ENCODE results near the gene ZBTB47.

Gene ZBTB47

DNA sequence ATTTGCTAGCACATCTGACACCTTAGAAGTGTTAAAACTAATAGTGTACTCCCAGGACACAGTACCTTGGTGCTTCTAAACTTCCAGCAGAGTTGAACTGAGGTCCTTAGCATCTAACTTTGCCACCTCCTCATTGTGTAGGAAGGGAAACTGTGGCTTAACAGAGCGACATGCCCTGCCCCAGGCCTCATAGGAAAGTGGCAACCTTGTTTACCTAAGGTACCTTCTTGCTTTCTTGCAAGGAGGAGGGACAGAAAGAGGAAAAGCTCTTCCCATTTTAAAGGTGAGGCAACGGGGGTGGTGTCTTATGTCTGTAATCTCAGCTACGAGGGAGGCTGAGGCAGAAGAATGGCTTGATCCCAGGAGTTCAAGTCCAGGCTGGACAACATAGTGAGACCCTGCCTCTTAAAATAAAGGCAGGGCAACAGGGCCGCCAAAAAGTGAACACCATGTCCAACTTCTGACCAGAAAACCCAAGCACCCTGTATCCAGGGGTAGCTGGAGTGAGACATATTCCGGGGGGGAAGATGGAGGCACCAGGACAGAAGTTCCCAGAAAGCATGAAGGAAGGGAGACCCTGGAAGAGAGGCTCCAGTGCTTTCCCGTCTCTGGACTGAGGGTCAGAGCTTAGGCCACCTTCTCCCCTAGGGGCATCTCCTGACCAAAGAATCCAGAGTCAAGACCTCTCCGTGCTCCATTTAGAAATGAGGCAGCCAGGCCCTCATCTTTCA lies 31.3 kb downstream of the ZBTB47 start:
- DNase-seq (ENCODE audit: extremely low read depth in 1 of 2, low read depth in 1 of 2) = no peak

- no peak for DNase-seq (ENCODE audit: extremely low read depth in 1 of 2, low read depth in 1 of 2)
Observed at GRCh38 chr3:42685363-42685881, 31.9 kb downstream of the ZBTB47 start, which contains the start of gene KLHL40. Gene KLHL40, plus strand, starts transcription at chr3:42685537. Its CDS starts 82 bp downstream, at chr3:42685619.

DNA sequence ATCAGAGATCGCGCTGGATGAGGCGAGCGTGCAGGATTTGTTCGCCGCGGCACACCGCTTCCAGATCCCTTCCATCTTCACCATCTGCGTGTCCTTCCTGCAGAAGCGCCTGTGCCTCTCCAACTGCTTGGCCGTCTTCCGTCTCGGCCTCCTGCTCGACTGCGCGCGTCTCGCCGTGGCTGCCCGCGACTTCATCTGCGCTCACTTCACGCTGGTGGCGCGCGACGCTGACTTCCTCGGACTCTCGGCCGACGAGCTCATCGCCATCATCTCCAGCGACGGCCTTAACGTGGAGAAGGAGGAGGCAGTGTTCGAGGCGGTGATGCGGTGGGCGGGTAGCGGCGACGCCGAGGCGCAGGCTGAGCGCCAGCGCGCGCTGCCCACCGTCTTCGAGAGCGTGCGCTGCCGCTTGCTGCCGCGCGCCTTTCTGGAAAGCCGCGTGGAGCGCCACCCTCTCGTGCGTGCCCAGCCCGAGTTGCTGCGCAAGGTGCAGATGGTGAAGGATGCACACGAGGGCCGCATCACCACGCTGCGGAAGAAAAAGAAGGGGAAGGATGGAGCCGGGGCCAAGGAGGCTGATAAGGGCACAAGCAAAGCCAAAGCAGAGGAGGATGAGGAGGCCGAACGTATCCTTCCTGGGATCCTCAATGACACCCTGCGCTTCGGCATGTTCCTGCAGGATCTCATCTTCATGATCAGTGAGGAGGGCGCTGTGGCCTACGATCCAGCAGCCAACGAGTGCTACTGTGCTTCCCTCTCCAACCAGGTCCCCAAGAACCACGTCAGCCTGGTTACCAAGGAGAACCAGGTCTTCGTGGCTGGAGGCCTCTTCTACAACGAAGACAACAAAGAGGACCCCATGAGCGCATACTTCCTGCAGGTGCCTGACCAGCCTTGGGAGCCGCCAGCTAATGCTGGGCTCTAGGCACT lies 32.7 kb downstream of the ZBTB47 start:
- DNase-seq (ENCODE audit: extremely low read depth in 1 of 2, low read depth in 1 of 2) = no peak

DNA sequence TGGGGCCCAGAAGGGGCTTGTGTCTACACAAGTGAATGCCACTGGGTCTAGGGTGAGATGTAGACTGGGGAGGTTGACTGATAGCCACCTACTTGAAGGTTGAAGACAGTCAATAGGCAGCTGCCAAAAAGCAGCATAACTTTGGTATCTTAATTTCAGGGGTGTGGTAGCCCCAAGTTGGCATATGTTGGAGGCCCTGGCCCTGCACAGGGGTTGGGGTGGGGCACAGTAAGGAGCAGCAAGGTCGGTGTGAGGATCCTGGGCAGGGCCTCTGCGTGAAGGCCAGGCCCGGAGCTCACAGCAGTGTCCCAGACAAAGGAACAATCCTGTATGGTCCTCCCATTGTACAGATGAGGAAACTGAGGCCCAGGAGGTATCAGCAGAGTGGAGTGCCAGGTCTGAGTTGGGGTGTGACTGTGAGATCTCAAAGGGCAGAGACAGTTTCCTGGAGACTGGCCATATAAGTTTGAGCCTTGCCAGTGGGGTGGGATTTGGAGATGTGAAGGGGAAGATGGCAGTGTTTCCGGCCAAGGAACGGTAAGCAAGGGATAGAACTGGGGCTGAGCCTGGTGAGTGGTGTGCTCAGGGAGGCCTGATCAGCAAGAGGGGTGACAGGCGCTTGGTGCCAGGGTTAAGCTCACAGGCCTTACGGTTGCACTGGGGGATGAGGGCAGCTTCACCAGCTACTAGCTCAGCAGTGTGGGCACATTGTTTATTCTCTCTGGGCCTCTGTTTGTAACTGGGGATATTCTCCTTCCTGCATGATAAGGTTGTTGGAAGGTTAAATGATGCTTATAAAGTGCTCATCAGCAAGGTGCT lies 33.5 kb downstream of the ZBTB47 start:
- DNase-seq (ENCODE audit: extremely low read depth in 1 of 2, low read depth in 1 of 2) = no peak

GRCh38 chr3:42688016-42688415 lies 34.5 kb downstream of the ZBTB47 start:
- no peak for DNase-seq (ENCODE audit: extremely low read depth in 1 of 2, low read depth in 1 of 2)

GRCh38 chr3:42688487-42689420 lies 35.3 kb downstream of the ZBTB47 start:
- no peak for DNase-seq (ENCODE audit: extremely low read depth in 1 of 2, low read depth in 1 of 2)

DNA sequence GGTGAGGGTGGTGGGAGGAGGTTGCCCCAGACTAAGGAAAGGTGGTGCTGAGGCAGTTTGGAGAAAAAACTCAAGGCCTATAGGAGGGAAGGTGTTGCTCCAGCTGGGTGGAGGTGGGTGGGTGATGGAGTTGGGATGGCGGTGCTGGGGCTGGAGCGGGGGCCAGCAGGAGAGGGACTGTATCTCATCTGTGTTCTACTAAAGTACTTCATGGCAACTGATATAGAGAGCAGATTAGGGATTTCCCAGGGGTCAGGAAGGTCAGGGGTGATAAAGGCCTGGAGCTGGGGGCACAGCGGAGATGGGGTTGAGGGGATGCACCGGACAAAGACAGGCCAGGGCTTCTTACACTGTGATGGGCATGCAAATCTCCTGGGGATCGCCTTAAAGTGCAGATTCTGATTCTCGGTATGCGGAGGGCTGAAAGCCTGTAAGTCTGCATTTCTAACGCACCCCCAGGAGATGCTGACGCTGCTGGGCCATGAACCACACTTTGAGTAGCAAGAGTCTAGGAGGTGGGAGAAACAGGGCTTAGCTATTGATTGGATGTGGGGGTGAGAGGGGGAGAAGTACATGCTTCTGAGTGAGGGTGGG lies 36.0 kb downstream of the ZBTB47 start:
- DNase-seq (ENCODE audit: extremely low read depth in 1 of 2, low read depth in 1 of 2) = no peak

DNA sequence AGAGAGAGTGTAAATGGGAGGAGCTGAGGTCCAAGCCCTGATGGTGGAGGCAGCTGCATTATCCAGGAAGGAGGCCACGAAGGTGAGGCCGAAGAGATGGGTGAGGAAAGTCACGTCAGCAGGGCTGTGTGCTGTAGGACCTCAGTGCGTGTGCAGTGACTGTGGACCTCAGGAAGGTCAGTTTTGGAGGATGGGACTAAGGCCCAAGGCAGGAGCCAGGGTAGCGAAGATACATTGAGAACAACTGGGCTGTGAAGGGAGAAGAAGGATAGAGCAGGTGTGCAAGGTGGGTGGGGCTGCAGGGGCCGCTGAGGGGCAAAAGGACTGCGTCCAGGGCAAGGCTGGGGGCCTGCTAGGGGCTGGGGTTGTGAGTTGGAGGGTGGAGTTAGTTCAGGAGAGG lies 36.7 kb downstream of the ZBTB47 start:
- no peak for DNase-seq (ENCODE audit: extremely low read depth in 1 of 2, low read depth in 1 of 2)

DNA sequence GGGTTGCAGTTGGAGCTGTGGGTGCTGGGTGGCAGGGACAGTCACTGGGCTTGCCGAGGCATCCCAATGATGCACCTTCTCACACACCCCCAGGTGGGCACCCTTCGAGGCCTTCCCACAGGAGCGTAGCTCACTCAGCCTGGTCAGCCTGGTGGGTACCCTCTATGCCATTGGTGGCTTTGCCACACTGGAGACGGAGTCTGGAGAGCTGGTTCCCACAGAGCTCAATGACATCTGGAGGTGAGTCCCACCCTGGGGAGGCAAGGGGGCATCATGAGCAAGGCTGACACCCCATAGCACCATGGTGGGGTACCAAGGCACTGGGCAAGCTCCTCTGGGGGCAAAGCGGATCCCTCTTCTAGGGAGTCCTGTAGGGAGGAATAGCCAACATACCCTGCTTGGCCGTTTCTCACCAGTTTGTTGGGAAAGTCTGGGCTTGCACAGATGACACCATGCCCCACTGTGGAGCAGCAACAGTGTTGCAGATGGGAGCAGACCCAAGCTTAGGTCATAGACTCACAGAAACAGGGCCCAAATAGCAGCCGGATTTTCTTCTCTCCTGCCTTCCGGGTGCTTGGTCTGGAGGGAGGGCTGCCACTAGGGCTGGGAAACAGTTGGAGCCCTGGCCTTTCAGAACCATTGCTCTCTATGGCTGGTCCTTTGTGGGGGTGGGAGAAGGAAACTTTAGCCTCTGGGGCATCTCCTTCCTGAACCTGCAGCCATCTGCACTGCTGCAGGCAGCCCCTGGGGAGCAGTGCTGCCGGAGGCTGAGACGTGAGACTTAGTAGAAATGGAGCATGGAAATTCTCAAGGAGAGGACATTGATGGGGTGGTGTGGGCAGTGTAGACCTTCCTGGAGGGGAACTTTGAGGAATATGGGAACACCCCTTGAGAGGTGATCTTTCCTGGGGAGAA lies 37.5 kb downstream of the ZBTB47 start:
- no peak for DNase-seq (ENCODE audit: extremely low read depth in 1 of 2, low read depth in 1 of 2)

DNA sequence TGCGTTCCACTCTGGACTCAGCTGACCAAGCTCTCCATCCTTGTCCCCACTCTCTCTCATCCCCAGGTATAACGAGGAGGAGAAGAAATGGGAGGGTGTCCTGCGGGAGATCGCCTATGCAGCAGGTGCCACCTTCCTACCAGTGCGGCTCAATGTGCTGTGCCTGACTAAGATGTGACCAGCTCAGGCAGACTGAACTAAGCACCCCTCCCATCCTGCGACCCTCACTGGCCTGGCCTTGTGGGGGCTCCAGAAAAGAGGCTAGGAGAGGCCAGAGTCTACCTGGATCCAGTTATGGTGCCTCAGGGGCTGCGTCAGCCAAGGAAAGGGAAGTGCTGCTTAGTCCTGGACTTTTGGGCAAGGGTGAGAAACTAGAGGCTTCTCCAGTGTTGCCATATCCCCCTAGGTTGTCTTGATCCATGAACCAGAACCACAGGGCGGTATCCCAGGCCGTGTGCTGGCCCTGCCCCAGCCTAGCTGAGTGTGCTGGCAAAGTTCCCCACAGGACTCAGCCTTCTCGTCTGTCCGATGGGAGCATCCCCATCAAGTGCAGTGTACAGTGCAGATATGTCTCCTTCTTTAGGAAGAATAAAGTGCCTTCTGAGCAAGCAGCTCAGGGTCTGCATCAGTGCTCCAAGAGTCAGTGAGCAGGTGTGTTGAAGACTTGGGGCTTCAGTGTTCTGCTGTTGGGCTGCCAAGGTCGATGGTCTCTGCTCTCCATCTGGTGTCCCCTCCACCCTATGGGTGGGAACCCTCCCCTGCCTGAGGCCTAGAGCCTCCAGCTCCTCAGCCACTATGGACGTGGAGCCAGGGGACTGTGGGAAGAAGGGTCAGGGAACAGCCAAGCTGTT lies 38.5 kb downstream of the ZBTB47 start:
- DNase-seq (ENCODE audit: extremely low read depth in 1 of 2, low read depth in 1 of 2) = no peak

- no peak for DNase-seq (ENCODE audit: extremely low read depth in 1 of 2, low read depth in 1 of 2)
Observed at GRCh38 chr3:42692667-42693529, 39.4 kb downstream of the ZBTB47 start.

DNA sequence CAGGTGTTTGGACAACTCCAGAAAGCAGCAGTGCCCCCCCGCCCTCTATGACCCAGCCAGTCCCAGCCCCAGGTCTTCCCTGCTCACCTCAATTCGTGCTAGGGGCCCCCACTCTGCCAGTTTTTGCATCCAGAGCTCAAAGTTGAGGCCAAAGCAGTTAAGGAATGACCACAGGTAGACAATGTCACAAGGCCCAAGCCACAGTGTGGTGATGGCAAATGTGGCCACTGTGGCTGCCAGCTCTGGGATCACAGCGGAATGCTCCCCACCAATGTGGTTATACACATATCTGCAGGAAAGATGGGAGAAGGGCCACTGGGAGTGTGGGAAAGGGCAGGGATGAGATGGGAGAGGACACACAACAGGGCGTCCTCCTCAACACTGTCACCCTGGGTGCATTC lies 40.0 kb downstream of the ZBTB47 start:
- DNase-seq (ENCODE audit: extremely low read depth in 1 of 2, low read depth in 1 of 2) = no peak

DNA sequence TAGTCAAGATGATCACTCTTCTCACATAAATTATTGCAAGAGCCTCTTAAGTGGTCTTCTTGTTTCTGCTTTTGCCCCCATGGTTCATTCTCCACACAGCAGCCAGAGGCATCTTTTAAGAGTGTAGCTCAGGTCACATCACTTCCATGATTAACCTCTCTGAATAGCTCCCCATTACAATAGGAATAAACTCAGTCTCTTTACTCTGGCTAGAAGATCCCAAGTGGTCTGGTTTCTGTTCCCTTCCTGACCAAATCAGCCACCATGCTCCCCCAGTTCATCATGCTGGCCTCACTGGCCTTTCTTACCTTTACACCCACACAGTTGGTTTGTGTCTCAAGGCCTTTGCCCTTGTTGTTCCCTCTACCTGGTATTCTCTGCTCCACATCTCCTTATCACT lies 40.9 kb downstream of the ZBTB47 start:
- DNase-seq (ENCODE audit: extremely low read depth in 1 of 2, low read depth in 1 of 2) = no peak

GRCh38 chr3:42696356-42697288 lies 43.1 kb downstream of the ZBTB47 start:
- no peak for DNase-seq (ENCODE audit: extremely low read depth in 1 of 2, low read depth in 1 of 2)

DNA sequence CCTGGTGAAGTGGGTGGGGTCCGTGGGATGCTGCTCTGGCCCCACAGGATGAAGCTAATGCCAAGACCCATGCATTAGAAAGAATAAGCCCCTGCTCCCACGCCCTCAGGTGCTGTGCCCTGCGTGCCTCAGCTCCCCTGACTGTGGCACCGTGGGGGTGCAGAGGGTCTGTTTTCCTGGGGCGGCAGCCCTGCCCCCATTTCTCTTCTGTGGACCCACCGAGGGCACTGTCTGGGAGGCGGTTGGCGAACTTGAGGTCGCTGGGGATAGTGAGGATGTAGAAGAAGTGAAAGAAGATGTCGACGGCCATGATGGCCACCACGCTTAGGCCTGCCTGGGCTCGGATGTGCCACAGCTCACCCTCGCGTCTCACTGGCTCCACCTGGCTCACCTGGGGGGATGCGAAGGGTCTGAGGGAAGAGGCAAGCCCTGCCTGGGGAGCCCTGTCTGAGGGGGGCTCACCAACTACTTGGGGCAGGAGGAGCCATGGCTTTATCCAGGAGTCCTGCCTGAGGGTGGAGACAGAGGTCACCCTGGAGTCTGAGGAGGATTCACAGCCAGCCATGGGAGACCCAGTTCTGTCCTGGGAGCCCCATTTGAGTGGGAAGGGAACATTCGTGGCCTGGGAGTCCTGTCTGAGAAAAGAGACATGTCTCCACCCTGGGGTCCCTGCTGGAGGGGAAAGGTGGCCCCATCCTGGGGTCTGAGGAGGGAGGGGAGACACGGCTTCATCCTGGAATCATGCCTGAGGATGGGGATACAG lies 44.0 kb downstream of the ZBTB47 start:
- DNase-seq (ENCODE audit: extremely low read depth in 1 of 2, low read depth in 1 of 2) = no peak
